Liver (tissue), 9 donors: ENCODE data around the gene SMCO3. TPM values are rescaled to one million over a fixed set of nuclear protein-coding genes. Genes with fewer than 3 reads are reported as not detected.

ENCODE experiments used
- DNase-seq: peaks from one replicate; pipeline ENCODE4 v3.0.0-alpha.2; 2017; ENCODE audit warnings: low spot score
- H3K27ac ChIP-seq, 2 donors: one replicate each; pipeline ENCODE4 v1.7.0; 2013; ENCODE audit warnings: inconsistent platforms in 2 of 2, low read length in 2 of 2, control low read depth in 1 of 2, low read depth in 1 of 2, mild to moderate bottlenecking in 1 of 2
- H3K27me3 ChIP-seq, 4 donors: one replicate each; pipeline versions ENCODE4 v1.6.1 to v1.7.0; 2013; ENCODE audit warnings: low read length in 3 of 4, inconsistent platforms in 1 of 4, mild to moderate bottlenecking in 1 of 4, moderate library complexity in 1 of 4; ENCODE audit not compliant: control insufficient read depth in 4 of 4, insufficient read depth in 4 of 4
- H3K36me3 ChIP-seq, 4 donors: one replicate each; pipeline versions ENCODE4 v1.6.1 to v1.7.0; 2013; ENCODE audit warnings: low read length in 3 of 4, mild to moderate bottlenecking in 3 of 4, low read depth in 1 of 4, moderate library complexity in 1 of 4; ENCODE audit not compliant: control insufficient read depth in 4 of 4, insufficient read depth in 3 of 4
- H3K4me1 ChIP-seq, 4 donors: one replicate each; pipeline versions ENCODE4 v1.6.1 to v1.7.0; 2013; ENCODE audit warnings: low read length in 3 of 4, mild to moderate bottlenecking in 3 of 4, moderate library complexity in 1 of 4; ENCODE audit not compliant: control insufficient read depth in 4 of 4, insufficient read depth in 4 of 4
- H3K4me3 ChIP-seq, 3 donors: one replicate each; pipeline versions ENCODE4 v1.6.1 to v1.7.0; 2013; ENCODE audit warnings: low read length in 3 of 3, control low read depth in 1 of 3, low read depth in 1 of 3, mild to moderate bottlenecking in 1 of 3
- H3K9ac ChIP-seq, 2 donors: one replicate each; pipeline ENCODE4 v1.7.0; 2013; ENCODE audit warnings: low read length in 2 of 2, mild to moderate bottlenecking in 2 of 2, moderate library complexity in 2 of 2, control low read depth in 1 of 2, low read depth in 1 of 2
- H3K9me3 ChIP-seq, 4 donors: one replicate each; pipeline versions ENCODE4 v1.6.1 to v1.7.0; 2013; ENCODE audit warnings: low read length in 3 of 4; ENCODE audit not compliant: control insufficient read depth in 4 of 4
- ATF3 ChIP-seq: IDR thresholded peaks from 2 replicates; pipeline ENCODE4 v1.6.1; 2016; ENCODE audit warnings: antibody characterized with exemption
- CTCF ChIP-seq: fragments of 150-350 bp; IDR thresholded peaks from 2 replicates; pipeline ENCODE4 v1.5.1; 2017; ENCODE audit warnings: improper control_type of control experiment, low read depth, low read length; ENCODE audit not compliant: missing input control
- RAD21 ChIP-seq, 2 donors: IDR thresholded peaks; 2 replicates each; pipeline ENCODE4 v1.6.1; 2016; ENCODE audit warnings: antibody characterized with exemption in 2 of 2, mild to moderate bottlenecking in 2 of 2
- WGBS: extraction: QIAGEN DNeasy Blood & Tissue Kit; methylation state at CpG from one replicate; pipeline ENCODE4 v1.1.7; 2013; 5-methylcytosine and 5-hydroxymethylcytosine counted together
- polyA plus RNA-seq, 2 donors: library from polyadenylated mRNA; stranded (reverse) in 1 of 2; unstranded in 1 of 2; fragments of 200-250 nt in 1 of 2; fragments of >200 nt in 1 of 2; fragmentation: Nextera tagmentation in 1 of 2; extraction: Ambion mirVana in 1 of 2; gene quantifications; one replicate each; pipeline versions ENCODE4 v1.2.1 to v1.2.3, GENCODE V29; 2013 to 2015
- total RNA-seq, 2 donors: library from RNA; depleted of rRNA; stranded (reverse); fragments of >200 nt; gene quantifications; one replicate each; pipeline ENCODE4 v1.2.3, GENCODE V29; 2014
- donor health status: healthy.
- donor health status: healthy.
- donor health status: healthy.
- donor health status: healthy.
- donor health status: healthy.

The SMCO3 gene
- total and polyA plus RNA-seq, 4 donors, result 0.17 to 0.93 (median 0.56) TPM

GRCh38 chr12:14756334-14757143 is 57.4 kb downstream of the SMCO3 start:
- TF ChIP-seq ATF3, result no peak
- TF ChIP-seq RAD21 (IDR thresholded peaks at IDR 0.05), result peak in 1 of 2 donors; percentile 66
- peak; percentile 30 for TF ChIP-seq CTCF
- no peaks in the 10 kb centered on the region for H3K4me1 ChIP-seq
- H3K27ac ChIP-seq, result no peak overlapping the region
- no peaks in the 10 kb centered on the region for H3K36me3 ChIP-seq
- H3K4me3 ChIP-seq, result no peak overlapping the region
- DNase-seq, result no peak
- H3K27me3 ChIP-seq, result no peaks in the 10 kb centered on the region
- 57% methylated on average over 17 of the region's 17 CpGs for WGBS
- H3K9me3 ChIP-seq, result no peaks in the 10 kb centered on the region
- no peak overlapping the region for H3K9ac ChIP-seq

Other genes with a start within 250 kb of the SMCO3 start
- 1 to 10 TPM; 3.8 to 7.5 TPM for gene PLBD1, start 246.3 kb downstream of the SMCO3 start, total RNA-seq
- 1 to 10 TPM; 1.4 to 4.5 TPM for gene PLBD1, start 246.3 kb downstream of the SMCO3 start, polyA plus RNA-seq
- under 1 TPM in 1 of 2 donors, not detected in 1; 0.05 TPM for gene GUCY2C, start 117.6 kb downstream of the SMCO3 start, total RNA-seq
- under 1 TPM in 1 of 2 donors, not detected in 1; 0.01 TPM for gene GUCY2C, start 117.6 kb downstream of the SMCO3 start, polyA plus RNA-seq
- gene WBP11, start 10.7 kb downstream of the SMCO3 start, total RNA-seq, result 10 to 100 TPM; 10.9 to 13.6 TPM
- 10 to 100 TPM in 1 of 2 donors, 1 to 10 TPM in 1; 9.9 to 16.6 TPM for gene WBP11, start 10.7 kb downstream of the SMCO3 start, polyA plus RNA-seq
- 1 to 10 TPM in 1 of 2 donors, under 1 TPM in 1; 0.50 to 1.5 TPM for gene C12orf60, start 10.5 kb downstream of the SMCO3 start, total RNA-seq
- 1 to 10 TPM in 1 of 2 donors, under 1 TPM in 1; 0.53 to 1.9 TPM for gene C12orf60, start 10.5 kb downstream of the SMCO3 start, polyA plus RNA-seq
- gene ART4, start 29.3 kb upstream of the SMCO3 start, total RNA-seq, result 10 to 100 TPM; 28.3 to 40.7 TPM
- 10 to 100 TPM; 10.5 to 16.1 TPM for gene ART4, start 29.3 kb upstream of the SMCO3 start, polyA plus RNA-seq
- gene MGP, start 71.7 kb upstream of the SMCO3 start, total RNA-seq, result 1 to 10 TPM in 1 of 2 donors, under 1 TPM in 1; 0.98 to 6.1 TPM
- gene MGP, start 71.7 kb upstream of the SMCO3 start, polyA plus RNA-seq, result 10 to 100 TPM; 16.0 to 20.7 TPM
- 1 to 10 TPM in 1 of 2 donors, under 1 TPM in 1; 0.59 to 5.8 TPM for gene ERP27, start 124.4 kb upstream of the SMCO3 start, total RNA-seq
- under 1 TPM; 0.14 to 0.43 TPM for gene ERP27, start 124.4 kb upstream of the SMCO3 start, polyA plus RNA-seq
- 10 to 100 TPM; 37.6 to 66.9 TPM for gene ARHGDIB, start 147.4 kb upstream of the SMCO3 start, total RNA-seq
- 10 to 100 TPM; 36.3 to 57.4 TPM for gene ARHGDIB, start 147.4 kb upstream of the SMCO3 start, polyA plus RNA-seq
- not detected for gene PDE6H, start 158.9 kb upstream of the SMCO3 start, total RNA-seq
- gene PDE6H, start 158.9 kb upstream of the SMCO3 start, polyA plus RNA-seq, result not detected